NCI-H187 (cell line): Measurements from ENCODE around the gene PLCG2.
A peak's percentile ranks its signal among the peaks of the same experiment; 100 is the strongest.
"Not testable (repeated sequence)": the region's sequence is repeated elsewhere in the genome, so short reads cannot be mapped to it uniquely, and the experiment has no call there.

Experiments used
- DNase-seq, 2 experiments: peaks; one replicate each; lab custom pipeline; 2025; lab: John Stamatoyannopoulos, UW

Gene PLCG2

DNA sequence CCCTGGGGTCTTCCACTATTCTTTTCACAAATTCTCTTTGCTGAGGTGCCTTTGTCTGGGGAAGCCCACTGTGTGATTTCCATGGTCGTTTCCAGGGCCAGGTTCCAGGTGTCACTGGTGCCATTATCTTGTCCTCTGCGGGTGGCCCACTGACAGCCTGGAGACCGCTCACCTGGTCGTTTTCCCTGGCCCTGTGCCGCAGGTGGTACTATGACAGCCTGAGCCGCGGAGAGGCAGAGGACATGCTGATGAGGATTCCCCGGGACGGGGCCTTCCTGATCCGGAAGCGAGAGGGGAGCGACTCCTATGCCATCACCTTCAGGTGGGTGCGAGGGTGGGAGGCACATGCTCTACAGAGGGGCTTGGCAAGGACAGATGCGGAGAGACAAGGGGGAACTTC, 133.3 kb downstream of the PLCG2 start:
- no peak for DNase-seq

DNA sequence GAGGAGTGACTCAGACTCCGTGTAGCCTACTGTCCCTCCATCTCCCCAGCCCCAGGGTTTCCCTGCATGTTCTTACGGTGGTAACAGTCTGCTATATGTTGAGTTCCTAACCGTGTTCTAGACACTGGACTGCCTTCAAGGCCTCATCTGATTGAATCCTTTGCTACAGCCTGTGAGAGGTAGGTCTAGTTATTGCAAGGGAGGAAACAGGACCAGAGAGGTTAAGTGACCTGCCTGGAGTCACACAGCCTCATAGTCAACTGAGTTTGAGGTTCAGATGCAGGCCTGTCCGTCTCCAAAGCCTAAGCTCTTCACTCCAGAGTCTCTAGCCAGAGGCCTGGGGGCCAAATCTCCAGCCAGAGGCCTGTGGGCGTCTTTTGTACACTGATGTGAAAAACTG, 134.1 kb downstream of the PLCG2 start:
- DNase-seq, result no peak

DNA sequence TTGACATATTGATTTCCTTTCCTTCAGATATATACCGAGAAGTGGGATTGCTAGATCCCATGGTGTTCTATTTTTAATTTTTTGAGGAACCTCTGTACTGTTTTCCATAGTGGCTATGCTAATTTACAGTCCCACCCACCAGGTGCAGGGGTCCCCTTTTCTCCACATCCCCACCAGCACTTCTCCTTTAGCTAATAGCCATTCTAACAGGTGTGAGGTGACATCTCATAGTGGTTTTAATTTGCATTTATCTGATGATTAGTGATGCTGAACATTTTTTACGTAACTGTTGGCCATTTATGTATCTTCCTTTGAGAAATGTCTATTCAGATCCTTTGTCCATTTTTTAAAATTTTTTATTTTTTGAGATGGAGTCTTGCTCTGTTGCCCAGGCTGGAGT, 138.3 kb downstream of the PLCG2 start:
- DNase-seq, result no peak

DNA sequence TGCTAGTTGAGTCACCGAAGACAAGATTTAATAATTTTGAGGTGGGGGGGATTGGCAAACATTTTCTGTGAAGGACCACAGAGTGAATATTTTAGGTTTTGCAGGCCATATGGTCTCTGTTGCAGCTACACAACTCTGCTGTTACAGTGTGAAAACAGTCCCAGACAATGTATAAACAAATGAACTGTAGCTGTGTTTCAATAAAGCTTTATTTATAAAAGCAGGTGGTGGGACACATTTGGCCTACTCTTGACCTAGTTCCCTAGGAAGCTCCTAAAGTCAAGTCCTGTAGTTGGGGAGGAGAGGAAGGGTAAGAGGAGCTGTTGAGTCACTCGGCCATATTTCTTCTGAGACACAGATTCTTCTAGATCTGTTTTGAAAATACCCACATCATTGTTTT, 139.8 kb downstream of the PLCG2 start:
- DNase-seq, result no peak

GRCh38 chr16:81920498-81920897, 141.4 kb downstream of the PLCG2 start:
- DNase-seq, result no peak

GRCh38 chr16:81921085-81921814, 142.2 kb downstream of the PLCG2 start:
- no peak for DNase-seq

- DNase-seq, result no peak
These were observed 142.9 kb downstream of the PLCG2 start for GRCh38 chr16:81921843-81922584.

DNA sequence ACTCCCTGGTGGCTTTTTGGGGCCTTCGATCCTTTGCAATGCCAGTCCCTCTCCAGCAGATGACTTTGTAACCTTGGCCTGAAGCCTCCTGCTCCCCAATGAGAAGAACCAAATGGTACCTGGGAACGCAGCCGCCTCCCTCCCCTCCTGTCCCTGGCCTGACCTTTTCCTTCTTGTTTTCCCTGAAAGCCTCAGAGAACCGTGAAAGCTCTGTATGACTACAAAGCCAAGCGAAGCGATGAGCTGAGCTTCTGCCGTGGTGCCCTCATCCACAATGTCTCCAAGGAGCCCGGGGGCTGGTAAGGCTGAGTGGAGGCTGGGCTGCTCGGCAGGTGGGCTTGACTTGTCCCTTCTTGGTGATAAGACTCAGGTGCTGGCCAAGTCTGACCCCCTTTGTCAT, 144.2 kb downstream of the PLCG2 start:
- DNase-seq, result no peak

DNA sequence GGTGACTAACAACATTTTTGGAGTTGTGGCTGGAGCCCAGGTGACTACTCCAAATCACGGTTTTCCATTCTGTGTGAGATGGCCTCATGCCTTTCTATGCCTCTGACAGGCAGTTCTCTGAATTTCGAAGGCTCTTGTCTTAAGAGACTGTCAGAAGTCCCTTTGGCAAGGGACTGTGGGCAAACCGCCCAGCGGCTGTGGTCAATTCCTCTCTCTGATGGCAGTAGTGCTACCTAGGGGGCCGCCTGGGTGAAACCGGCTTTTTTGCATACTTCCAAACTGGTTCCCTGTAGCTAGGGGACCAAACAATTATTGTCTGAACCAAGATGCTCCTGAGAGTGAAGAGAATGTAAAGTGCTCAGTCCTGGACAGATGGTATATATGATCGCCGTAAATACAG, 145.9 kb downstream of the PLCG2 start:
- DNase-seq, result no peak

DNA sequence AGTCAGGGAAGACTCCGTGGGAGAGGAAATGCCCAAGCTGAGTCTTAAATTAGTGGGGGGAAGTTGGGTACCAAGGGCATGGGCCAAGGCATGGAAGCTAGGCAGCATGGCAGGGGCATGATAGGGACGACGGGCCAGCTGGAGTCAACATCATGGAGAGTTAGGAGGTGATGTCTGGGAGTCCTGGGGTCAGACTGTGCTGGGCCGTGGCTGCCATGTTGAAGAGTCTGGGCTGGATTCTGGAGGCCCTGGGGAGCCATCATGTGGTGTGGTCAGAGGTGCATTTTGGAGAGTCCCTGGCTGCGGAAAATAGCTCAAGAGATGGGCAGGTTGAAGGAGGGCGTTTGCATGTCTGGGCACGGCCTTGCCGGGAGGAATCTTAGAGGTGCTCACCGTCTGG, 146.9 kb downstream of the PLCG2 start:
- DNase-seq, result no peak

- DNase-seq, result no peak
These were observed 148.6 kb downstream of the PLCG2 start for GRCh38 chr16:81927561-81928185.

- no peak for DNase-seq
These were observed 149.3 kb downstream of the PLCG2 start for GRCh38 chr16:81928271-81928918.

DNA sequence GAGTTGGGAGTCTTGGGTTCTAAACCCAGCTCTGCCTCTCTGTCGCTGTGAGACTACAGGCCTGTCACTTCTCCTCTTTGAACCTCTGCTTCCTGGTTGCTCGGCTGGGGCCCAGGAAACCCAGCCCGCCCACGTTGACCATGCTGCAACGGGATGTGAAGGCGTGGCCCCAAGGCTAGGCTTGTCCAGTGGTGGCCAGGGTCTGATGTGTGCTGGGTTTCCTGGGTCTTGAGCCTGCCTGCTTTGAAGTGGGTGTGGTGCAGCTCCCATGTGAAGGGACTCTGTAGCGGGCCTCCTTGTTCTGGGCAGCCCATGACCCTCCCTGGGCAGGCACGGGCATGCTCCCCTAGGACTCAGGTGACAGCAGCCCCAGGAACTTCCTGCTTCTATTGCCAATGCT, 149.9 kb downstream of the PLCG2 start:
- DNase-seq, result no peak

- DNase-seq, result no peak
These were observed 150.8 kb downstream of the PLCG2 start for GRCh38 chr16:81929841-81930240.

DNA sequence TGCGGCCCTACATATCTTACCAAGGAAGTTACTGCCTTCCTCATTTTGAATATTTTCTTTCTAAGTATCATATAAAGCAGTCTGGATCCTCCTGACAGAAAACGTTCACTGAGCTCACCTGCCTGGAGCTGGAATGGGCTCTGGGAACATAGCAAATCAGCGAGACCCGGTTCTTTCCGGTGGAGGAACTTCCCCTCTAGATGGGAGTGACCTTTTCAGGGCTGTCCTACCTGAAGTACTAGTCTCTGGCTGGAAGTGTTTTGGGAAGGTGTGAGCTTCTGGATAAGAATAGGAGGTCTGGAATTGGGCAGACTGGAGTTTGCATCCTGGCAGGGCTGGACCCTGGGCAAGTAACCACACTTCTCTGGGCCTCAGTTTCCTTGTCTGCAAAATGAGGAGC, 152.8 kb downstream of the PLCG2 start:
- no peak for DNase-seq

DNA sequence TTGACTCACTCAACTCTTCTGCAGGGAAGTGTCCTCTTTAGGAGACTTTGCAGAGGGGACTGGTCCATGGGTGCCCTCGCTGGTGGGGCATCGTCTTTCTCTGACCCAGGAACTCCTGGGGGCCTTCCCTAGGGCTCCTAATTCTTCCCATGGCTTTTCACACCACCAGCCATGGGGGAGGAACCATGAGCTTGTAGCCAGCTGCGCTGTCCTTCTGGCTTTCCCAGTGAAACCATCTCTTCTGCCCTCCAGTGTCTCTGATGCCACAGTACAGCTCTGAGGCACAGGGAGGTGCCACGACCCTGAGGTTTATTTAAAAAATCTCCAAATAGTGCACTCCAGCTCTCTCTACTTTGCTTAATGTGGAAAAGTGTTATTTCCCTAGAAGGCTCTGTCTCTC, 153.6 kb downstream of the PLCG2 start:
- no peak for DNase-seq

DNA sequence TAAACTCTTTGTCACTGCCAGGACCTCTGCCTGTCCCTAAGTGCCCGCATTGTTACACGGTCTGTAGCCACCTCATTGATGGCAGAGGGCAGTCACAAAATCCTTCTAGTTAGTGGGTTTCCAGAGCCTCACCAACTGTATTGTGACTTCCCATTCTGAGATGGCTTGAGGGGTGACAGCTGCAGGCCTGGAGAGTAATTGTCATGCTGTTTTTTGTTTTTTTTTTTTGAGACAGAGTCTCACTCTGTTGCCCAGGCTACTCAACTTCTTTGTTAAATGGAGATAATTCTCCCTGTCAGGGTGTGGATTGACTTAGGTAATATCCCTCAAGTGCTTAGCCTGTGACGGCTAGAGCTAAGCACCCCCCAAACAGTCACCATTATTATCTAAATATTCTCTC, 154.3 kb downstream of the PLCG2 start:
- no peak for DNase-seq

- not testable (repeated sequence) for DNase-seq
These were observed 155.6 kb downstream of the PLCG2 start for GRCh38 chr16:81934711-81935110.

- no peak for DNase-seq
These were observed 157.3 kb downstream of the PLCG2 start for GRCh38 chr16:81936209-81937000.

DNA sequence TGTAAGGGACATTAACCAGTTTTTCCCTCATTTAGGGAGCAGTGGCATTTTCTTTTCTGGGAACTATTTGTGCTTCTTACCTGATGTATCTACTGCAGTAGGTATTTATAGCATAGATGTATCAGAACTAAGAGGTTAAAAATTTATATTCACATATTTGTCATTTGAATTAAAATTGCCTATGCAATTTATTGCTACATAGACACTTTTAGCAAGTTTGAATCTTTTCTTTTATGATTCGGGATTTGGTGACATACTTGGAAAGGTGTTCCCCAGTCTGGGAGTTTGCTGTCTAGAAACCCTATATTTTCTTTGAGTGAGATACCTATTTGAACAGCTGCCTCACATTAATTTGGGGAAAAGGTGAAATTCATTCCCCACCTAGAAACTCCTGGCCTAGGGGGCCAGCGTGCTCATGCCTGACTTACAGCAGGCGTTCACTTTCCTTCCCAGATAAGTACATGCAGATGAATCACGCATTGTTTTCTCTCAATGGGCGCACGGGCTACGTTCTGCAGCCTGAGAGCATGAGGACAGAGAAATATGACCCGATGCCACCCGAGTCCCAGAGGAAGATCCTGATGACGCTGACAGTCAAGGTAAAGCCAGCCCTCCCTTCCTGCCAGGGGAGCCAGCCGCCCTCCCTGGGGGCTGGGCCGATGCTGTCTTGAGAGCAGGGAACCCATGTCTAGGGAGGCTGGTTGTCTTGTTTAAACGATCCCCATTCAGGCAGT, 158.4 kb downstream of the PLCG2 start:
- peak; percentile 17 to 26 for DNase-seq
